Nephron progenitor cell (in vitro differentiated cells): ENCODE results near the gene GRIK4.

Experiments
- DNase-seq: peaks from one replicate; pipeline ENCODE4 v3.0.0; 2021
- H3K27ac Mint-ChIP-seq: 2 replicates; pipeline ENCODE4 v1.8.0; 2021; ENCODE audit warnings: mild to moderate bottlenecking, moderate library complexity, mixed read lengths
- H3K27me3 Mint-ChIP-seq: 2 replicates; pipeline ENCODE4 v1.8.0; 2021; ENCODE audit warnings: mild to moderate bottlenecking, low read depth, mixed read lengths; ENCODE audit not compliant: poor library complexity
- H3K36me3 Mint-ChIP-seq: 2 replicates; pipeline ENCODE4 v1.8.0; 2021; ENCODE audit warnings: low read depth, mixed read lengths
- H3K4me1 Mint-ChIP-seq: 2 replicates; pipeline ENCODE4 v1.8.0; 2021; ENCODE audit warnings: mixed read lengths
- H3K4me3 Mint-ChIP-seq: 2 replicates; pipeline ENCODE4 v1.8.0; 2021; ENCODE audit warnings: mild to moderate bottlenecking, moderate library complexity, mixed read lengths
- H3K9me3 Mint-ChIP-seq: 2 replicates; pipeline ENCODE4 v1.8.0; 2021; ENCODE audit warnings: mild to moderate bottlenecking, moderate library complexity, mixed read lengths
- TF ChIP-seq, protein P1 (sequence below): fragments of 200-600 bp; sonication (generic); IDR thresholded peaks from 2 replicates; pipeline ENCODE4 v1.5.0; 2021; ENCODE audit warnings: antibody characterized with exemption

Gene GRIK4

DNA sequence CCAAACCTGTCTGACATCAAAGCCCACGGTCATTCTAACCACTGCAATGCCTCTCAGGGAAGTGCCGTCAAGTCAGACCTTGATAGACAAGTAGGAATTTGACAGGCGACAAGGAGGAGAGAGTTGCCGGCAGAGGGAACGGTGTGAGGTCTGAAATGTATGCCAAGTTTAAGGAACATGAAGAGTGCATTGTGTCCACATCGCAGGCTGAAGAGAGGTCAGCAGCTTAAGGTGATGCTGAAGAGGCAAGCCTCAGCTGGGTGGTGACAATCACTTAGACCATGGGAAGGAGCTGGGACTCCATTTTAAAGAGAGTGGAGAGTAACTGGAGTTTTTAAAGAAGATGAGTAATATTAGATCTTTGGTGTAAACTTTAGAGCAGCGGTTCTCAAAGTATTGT, 407.5 kb downstream of the GRIK4 start:
- no peaks in the 10 kb centered on the region for H3K36me3 Mint-ChIP-seq
- DNase-seq = no peak
- peak overlapping the region; percentile 59 for H3K27ac Mint-ChIP-seq
- peaks cover 20% of the 10 kb centered on the region for H3K27me3 Mint-ChIP-seq
- no peak overlapping the region for H3K4me3 Mint-ChIP-seq
- TF ChIP-seq, protein P1, sequence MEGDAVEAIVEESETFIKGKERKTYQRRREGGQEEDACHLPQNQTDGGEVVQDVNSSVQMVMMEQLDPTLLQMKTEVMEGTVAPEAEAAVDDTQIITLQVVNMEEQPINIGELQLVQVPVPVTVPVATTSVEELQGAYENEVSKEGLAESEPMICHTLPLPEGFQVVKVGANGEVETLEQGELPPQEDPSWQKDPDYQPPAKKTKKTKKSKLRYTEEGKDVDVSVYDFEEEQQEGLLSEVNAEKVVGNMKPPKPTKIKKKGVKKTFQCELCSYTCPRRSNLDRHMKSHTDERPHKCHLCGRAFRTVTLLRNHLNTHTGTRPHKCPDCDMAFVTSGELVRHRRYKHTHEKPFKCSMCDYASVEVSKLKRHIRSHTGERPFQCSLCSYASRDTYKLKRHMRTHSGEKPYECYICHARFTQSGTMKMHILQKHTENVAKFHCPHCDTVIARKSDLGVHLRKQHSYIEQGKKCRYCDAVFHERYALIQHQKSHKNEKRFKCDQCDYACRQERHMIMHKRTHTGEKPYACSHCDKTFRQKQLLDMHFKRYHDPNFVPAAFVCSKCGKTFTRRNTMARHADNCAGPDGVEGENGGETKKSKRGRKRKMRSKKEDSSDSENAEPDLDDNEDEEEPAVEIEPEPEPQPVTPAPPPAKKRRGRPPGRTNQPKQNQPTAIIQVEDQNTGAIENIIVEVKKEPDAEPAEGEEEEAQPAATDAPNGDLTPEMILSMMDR = no peak
- H3K9me3 Mint-ChIP-seq = no peaks in the 10 kb centered on the region
- H3K4me1 Mint-ChIP-seq = peaks cover 8% of the 10 kb centered on the region

DNA sequence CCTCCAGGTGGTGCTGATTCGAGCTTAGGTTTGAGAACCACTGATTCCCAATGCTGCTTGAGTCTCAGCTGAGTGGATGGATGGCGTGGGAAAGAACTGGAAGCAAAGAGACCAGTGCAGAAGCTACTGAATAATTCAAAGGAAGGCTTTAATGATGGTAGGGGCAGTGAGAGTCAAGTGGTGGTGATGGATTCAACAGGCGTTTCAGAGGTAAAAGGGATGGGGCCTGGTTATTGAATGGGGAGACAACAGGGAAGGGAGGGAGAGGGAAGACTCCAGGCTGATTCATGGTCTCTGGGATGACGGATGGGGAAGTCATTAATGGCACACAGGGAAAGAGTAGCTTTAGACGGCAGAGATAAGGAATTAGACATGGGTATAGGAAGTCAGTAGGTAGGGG, 408.0 kb downstream of the GRIK4 start:
- Mint-ChIP-seq H3K27me3 (peaks cover 17% of the 10 kb centered on the region), H3K4me3 (no peak overlapping the region), H3K36me3 (no peaks in the 10 kb centered on the region), H3K27ac (no peak overlapping the region), H3K9me3 (no peaks in the 10 kb centered on the region), H3K4me1 (peaks cover 4% of the 10 kb centered on the region)
- TF ChIP-seq, protein P1 = no peak
- no peak for DNase-seq

DNA sequence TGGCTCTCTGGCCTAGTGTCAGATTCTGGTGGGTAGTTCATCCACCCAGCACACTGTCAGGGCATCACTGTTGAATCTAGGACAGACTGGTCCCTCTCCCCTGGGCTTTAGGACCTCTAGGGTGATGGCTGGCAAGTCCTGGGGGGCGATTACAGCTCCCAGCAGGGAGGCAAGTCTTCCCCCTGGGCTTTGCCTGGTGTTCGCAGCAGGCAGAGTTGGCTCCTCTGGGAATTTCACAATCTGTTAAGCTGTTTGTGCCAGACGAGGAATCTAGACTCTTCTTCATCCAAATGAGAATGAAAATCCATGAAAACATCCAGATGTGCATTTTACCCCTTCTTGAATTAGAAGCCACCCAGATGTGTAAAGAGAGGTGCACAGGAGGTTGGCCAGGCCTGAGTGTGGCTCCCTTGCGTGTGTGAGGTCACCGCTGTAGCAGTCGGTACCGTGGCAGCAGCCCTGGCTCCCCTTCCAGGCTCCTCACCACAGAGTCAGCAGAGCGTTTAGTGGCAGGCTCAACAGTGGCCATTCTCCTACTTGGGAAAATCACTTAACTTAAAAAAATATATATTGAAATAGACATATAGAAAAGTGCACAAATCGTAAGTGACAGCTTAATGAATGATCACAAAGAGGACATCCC, 412.4 kb downstream of the GRIK4 start:
- Mint-ChIP-seq H3K36me3 (no peaks in the 10 kb centered on the region), H3K4me1 (peaks cover 17% of the 10 kb centered on the region), H3K4me3 (no peak overlapping the region), H3K27ac (peak overlapping the region; percentile 66), H3K9me3 (no peaks in the 10 kb centered on the region), H3K27me3 (peaks cover 4% of the 10 kb centered on the region)
- DNase-seq = no peak
- TF ChIP-seq, protein P1 = no peak

DNA sequence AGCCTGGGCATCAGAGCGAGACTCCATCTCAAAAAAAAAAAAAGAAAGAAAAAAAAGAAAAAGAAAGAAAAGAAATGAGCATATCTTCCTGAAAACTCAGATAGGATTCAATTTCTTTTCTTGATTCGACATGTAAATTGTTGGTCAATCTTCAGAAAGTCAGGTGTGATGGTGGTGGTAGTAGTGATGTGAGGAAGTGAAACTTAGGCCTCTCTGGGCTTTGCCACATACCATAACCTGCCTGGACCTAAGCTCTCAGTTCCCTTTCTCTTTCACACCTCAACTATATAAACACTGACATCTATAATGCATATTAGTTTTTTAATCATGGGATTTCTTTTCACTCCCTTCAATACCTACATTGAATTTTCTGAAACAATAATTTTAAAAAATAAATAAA, 414.4 kb downstream of the GRIK4 start:
- TF ChIP-seq, protein P1 = no peak
- H3K4me1 Mint-ChIP-seq = peaks cover 32% of the 10 kb centered on the region
- DNase-seq = no peak
- H3K36me3 Mint-ChIP-seq = no peaks in the 10 kb centered on the region
- H3K27ac Mint-ChIP-seq = no peak overlapping the region
- no peaks in the 10 kb centered on the region for H3K9me3 Mint-ChIP-seq
- peaks cover 4% of the 10 kb centered on the region for H3K27me3 Mint-ChIP-seq
- H3K4me3 Mint-ChIP-seq = no peak overlapping the region

DNA sequence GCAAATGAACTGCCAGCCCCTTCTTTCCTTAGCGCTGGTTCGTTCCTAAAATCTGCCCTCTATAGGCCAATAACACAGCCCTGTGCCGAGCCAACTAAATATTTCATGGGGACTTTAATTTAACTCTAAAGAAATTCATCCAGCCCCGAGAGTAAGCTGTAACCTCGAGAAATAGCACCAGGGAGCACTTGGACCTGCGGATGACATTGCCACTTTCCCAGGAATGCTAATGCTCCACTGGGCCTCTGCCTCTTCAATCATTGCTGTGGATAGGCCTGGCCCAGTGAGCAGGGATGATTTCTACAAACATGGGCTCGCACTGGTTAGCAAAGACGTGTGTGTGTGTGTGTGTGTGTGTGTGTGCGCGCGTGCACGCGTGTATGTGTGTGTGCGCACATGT, 417.1 kb downstream of the GRIK4 start:
- Mint-ChIP-seq H3K27ac (no peak overlapping the region), H3K4me1 (peaks cover 59% of the 10 kb centered on the region), H3K36me3 (no peaks in the 10 kb centered on the region), H3K4me3 (no peak overlapping the region), H3K9me3 (no peaks in the 10 kb centered on the region), H3K27me3 (peaks cover 4% of the 10 kb centered on the region)
- no peak for DNase-seq
- TF ChIP-seq, protein P1 = no peak

DNA sequence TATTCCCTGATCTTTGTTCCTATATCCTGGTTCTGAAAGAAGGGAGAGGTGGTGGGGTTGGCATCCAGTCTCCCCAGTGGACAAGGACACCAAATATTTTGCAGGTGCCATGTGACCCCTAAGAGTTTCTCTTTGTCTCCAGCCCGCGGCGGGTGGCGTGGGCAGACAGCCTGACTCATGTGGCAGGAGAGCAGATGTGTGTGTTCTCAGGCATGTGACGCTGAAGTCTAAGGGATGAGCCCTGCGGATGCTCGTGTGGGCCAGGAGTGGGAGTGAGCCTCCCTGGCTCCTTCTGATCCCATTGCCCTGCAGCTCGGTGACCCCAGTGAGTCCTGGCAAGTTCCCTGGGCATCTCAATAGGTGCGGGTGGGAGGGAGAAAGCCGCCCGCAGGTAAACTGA, 417.5 kb downstream of the GRIK4 start:
- DNase-seq = no peak
- Mint-ChIP-seq H3K27me3 (peaks cover 4% of the 10 kb centered on the region), H3K36me3 (no peaks in the 10 kb centered on the region), H3K27ac (no peak overlapping the region), H3K4me3 (no peak overlapping the region), H3K4me1 (peaks cover 60% of the 10 kb centered on the region), H3K9me3 (no peaks in the 10 kb centered on the region)
- TF ChIP-seq, protein P1 = no peak
